IPS-18a (cell line): ENCODE results near the gene METTL26.

ENCODE experiments used
- H3K27ac ChIP-seq: one replicate; pipeline ENCODE4 v1.5.1; 2013; ENCODE audit warnings: low read length
- H3K27me3 ChIP-seq: one replicate; pipeline ENCODE4 v1.6.1; 2013; ENCODE audit warnings: mild to moderate bottlenecking, low read length; ENCODE audit not compliant: control insufficient read depth, insufficient read depth
- H3K36me3 ChIP-seq: one replicate; pipeline ENCODE4 v1.6.1; 2013; ENCODE audit warnings: low read depth, low read length; ENCODE audit not compliant: control insufficient read depth
- H3K4me1 ChIP-seq: one replicate; pipeline ENCODE4 v1.6.1; 2013; ENCODE audit warnings: low read depth, low read length; ENCODE audit not compliant: control insufficient read depth
- H3K4me3 ChIP-seq: one replicate; pipeline ENCODE4 v1.5.1; 2013; ENCODE audit warnings: low read length
- H3K9ac ChIP-seq: one replicate; pipeline ENCODE4 v1.6.1; 2013; ENCODE audit warnings: mild to moderate bottlenecking, low read length, moderate library complexity
- H3K9me3 ChIP-seq: one replicate; pipeline ENCODE4 v1.6.1; 2013; ENCODE audit warnings: low read depth, low read length; ENCODE audit not compliant: control insufficient read depth

Gene METTL26

GRCh38 chr16:648781-649589, 12.9 kb upstream of the METTL26 start, which contains the start of gene WDR90:
WDR90 (plus strand) TSS chr16:649365; CDS start chr16:649417, 52 bp downstream.
- Histone ChIP-seq H3K9ac (peak within 1 kb of the TSS; percentile 74), H3K4me3 (peak within 1 kb of the TSS; percentile 75), H3K27me3 (no peaks in the 10 kb centered on the region), H3K36me3 (no peaks in the 10 kb centered on the region), H3K27ac (peak within 1 kb of the TSS; percentile 24), H3K9me3 (no peaks in the 10 kb centered on the region), H3K4me1 (peaks cover 5% of the 10 kb centered on the region)

GRCh38 chr16:648071-648780, 12.1 kb upstream of the METTL26 start:
- Histone ChIP-seq H3K27me3 (peaks cover under 1% of the 10 kb centered on the region), H3K9me3 (no peaks in the 10 kb centered on the region), H3K4me1 (peaks cover 5% of the 10 kb centered on the region), H3K4me3 (peak overlapping the region; percentile 75), H3K27ac (peak overlapping the region; percentile 24), H3K9ac (peak overlapping the region; percentile 74), H3K36me3 (no peaks in the 10 kb centered on the region)

- Histone ChIP-seq H3K4me3 (no peak overlapping the region), H3K9ac (no peak overlapping the region)
These were observed 11.2 kb upstream of the METTL26 start for GRCh38 chr16:647173-647902.

GRCh38 chr16:646679-647172, 10.6 kb upstream of the METTL26 start:
- Histone ChIP-seq H3K27me3 (peaks cover 10% of the 10 kb centered on the region), H3K4me3 (no peak overlapping the region), H3K9ac (no peak overlapping the region), H3K27ac (no peak overlapping the region), H3K4me1 (peaks cover 5% of the 10 kb centered on the region), H3K9me3 (no peaks in the 10 kb centered on the region), H3K36me3 (no peaks in the 10 kb centered on the region)

More at GRCh38 chr16:647173-647902, 11.2 kb upstream of the METTL26 start:
- peaks cover 9% of the 10 kb centered on the region for H3K27me3 ChIP-seq
- peaks cover 5% of the 10 kb centered on the region for H3K4me1 ChIP-seq
- no peak overlapping the region for H3K27ac ChIP-seq
- H3K9me3 ChIP-seq, result no peaks in the 10 kb centered on the region
- no peaks in the 10 kb centered on the region for H3K36me3 ChIP-seq

GRCh38 chr16:645852-646678, 10.0 kb upstream of the METTL26 start:
- Histone ChIP-seq H3K4me3 (no peak overlapping the region), H3K4me1 (peaks cover 8% of the 10 kb centered on the region), H3K9me3 (no peaks in the 10 kb centered on the region), H3K27ac (no peak overlapping the region), H3K36me3 (no peaks in the 10 kb centered on the region), H3K27me3 (peaks cover 10% of the 10 kb centered on the region), H3K9ac (no peak overlapping the region)

GRCh38 chr16:644556-644955, 8.5 kb upstream of the METTL26 start:
- no peak overlapping the region for H3K27ac ChIP-seq
- H3K9me3 ChIP-seq, result no peaks in the 10 kb centered on the region
- no peaks in the 10 kb centered on the region for H3K36me3 ChIP-seq
- H3K9ac ChIP-seq, result no peak overlapping the region
- H3K27me3 ChIP-seq, result peaks cover 10% of the 10 kb centered on the region
- H3K4me1 ChIP-seq, result peaks cover 8% of the 10 kb centered on the region
- no peak overlapping the region for H3K4me3 ChIP-seq

- Histone ChIP-seq H3K9ac (peak overlapping the region; percentile 59), H3K27me3 (peaks cover 10% of the 10 kb centered on the region), H3K9me3 (no peaks in the 10 kb centered on the region), H3K4me1 (peaks cover 6% of the 10 kb centered on the region), H3K27ac (no peak overlapping the region), H3K4me3 (peak overlapping the region; percentile 65), H3K36me3 (no peaks in the 10 kb centered on the region)
These were observed 6.9 kb upstream of the METTL26 start for GRCh38 chr16:643050-643368.

GRCh38 chr16:642189-643049, 6.3 kb upstream of the METTL26 start:
- Histone ChIP-seq H3K9me3 (no peaks in the 10 kb centered on the region), H3K4me3 (peak overlapping the region; percentile 65), H3K9ac (peak overlapping the region; percentile 59), H3K36me3 (no peaks in the 10 kb centered on the region), H3K4me1 (peaks cover 9% of the 10 kb centered on the region), H3K27ac (no peak overlapping the region), H3K27me3 (peaks cover 10% of the 10 kb centered on the region)

- H3K27ac ChIP-seq, result no peak within 1 kb of the TSS
- peaks cover 9% of the 10 kb centered on the region for H3K4me1 ChIP-seq
- peak within 1 kb of the TSS; percentile 65 for H3K4me3 ChIP-seq
- H3K9me3 ChIP-seq, result no peaks in the 10 kb centered on the region
- H3K27me3 ChIP-seq, result peaks cover 10% of the 10 kb centered on the region
- H3K36me3 ChIP-seq, result no peaks in the 10 kb centered on the region
- H3K9ac ChIP-seq, result peak within 1 kb of the TSS; percentile 59
These were observed 5.5 kb upstream of the METTL26 start, which contains the start of gene MCRIP2 for GRCh38 chr16:641326-642188. MCRIP2 (plus strand) TSS chr16:641828; CDS start chr16:641992, 164 bp downstream.
